Mesodermal cell (in vitro differentiated cells): ENCODE results near the gene CCDC71L.

Experiments
- H3K27ac ChIP-seq: 2 replicates; pipeline ENCODE4 v1.7.0; 2013; ENCODE audit warnings: mild to moderate bottlenecking, low read depth, low read length, moderate library complexity; ENCODE audit not compliant: severe bottlenecking
- H3K36me3 ChIP-seq: 2 replicates; pipeline ENCODE4 v1.7.1; 2013; ENCODE audit warnings: mild to moderate bottlenecking, low read length, moderate library complexity; ENCODE audit not compliant: control insufficient read depth, insufficient read depth
- H3K4me1 ChIP-seq: one replicate; pipeline ENCODE4 v1.7.1; 2013; ENCODE audit warnings: mild to moderate bottlenecking, low read length; ENCODE audit not compliant: insufficient read depth, control insufficient read depth, poor library complexity, severe bottlenecking
- H3K4me3 ChIP-seq: 2 replicates; pipeline ENCODE4 v1.7.0; 2013; ENCODE audit warnings: low read length, control low read depth, mild to moderate bottlenecking; ENCODE audit not compliant: insufficient read depth, poor library complexity, severe bottlenecking; ENCODE audit errors: extremely low read depth
- H3K9me3 ChIP-seq: 2 replicates; pipeline ENCODE4 v1.7.1; 2013; ENCODE audit warnings: mild to moderate bottlenecking, low read length, moderate library complexity; ENCODE audit not compliant: control insufficient read depth
- WGBS, 2 experiments: methylation state at CpG; one replicate each; pipeline ENCODE4 v1.1.5; 2013; ENCODE audit warnings: missing lambda C conversion rate in 2 of 2; ENCODE audit not compliant: insufficient coverage in 2 of 2; 5-methylcytosine and 5-hydroxymethylcytosine counted together

Gene CCDC71L

DNA sequence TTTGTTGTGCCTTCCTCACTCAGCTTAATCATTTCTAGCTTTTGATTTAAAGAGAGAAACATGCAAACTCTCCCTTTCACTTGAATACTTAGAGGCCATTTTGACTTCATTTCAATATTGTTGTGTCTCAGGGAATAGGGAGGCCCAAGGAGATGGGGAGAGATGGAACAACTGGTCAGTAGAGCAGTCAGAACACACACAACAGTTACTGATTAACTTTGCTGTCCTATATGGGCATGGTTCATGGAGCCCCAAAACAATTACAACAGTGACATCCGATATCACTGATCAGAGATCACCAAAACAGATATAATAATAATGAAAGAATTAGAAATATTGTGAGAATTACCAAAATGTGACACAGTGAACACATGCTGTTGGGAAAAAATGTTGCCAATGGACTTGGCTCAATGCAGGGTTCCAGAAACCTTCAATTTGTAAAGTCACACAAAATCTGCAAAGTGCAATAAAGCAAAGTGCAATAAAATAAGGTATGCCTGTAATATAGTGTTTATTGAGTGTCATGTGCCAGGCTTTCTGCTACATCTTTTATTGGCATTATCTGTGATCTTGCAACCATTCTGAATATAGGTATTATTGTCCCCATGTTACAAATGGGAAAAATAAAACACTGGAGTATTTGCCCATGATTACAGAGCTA is 38.2 kb downstream of the CCDC71L start:
- no CpG with 5 or more reads among the region's 1 CpG for WGBS, 2 experiments

DNA sequence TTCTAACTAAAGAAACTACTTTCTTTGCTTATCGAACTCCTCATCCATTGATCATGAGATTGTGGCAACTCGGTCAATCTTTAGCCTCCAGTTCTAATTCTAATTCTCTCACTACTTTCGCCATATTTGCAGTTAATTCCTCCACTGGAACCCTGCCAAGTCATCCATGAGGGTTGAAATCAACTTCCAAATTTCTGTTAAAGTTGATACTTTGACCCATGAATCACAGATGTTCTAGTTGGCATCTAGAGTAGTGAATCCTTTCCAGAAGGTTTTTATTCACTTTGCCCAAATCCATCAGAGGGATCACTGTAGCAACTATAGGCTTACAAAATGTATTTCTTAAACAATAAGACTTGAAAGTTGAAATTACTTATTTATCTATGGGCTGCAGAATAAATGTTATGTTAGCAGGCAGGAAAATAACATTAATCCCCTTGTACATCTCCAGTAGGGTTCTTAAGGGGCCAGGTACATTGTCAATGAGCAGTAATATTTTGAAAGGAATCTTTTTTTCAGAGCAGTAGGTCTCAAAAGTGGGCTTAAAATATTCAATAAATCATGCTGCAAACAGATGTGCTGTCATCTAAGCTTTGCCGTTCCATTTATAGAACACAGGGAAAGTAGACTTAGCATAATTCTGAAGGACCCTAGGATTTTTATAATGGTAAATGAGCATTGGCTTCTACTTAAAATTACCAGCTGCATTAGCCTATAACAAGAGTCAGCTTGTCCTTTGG is 39.4 kb downstream of the CCDC71L start:
- no peak overlapping the region for H3K27ac ChIP-seq
- no peaks in the 10 kb centered on the region for H3K36me3 ChIP-seq
- peaks cover 18% of the 10 kb centered on the region for H3K9me3 ChIP-seq
- no peak overlapping the region for H3K4me3 ChIP-seq
- no peaks in the 10 kb centered on the region for H3K4me1 ChIP-seq
- 88 to 90% methylated on average over 2 to 4 of the region's 4 CpGs for WGBS, 2 experiments

More for the DNA sequence above, 38.2 kb downstream of the CCDC71L start:
- Histone ChIP-seq H3K27ac (no peak overlapping the region), H3K4me1 (no peaks in the 10 kb centered on the region), H3K4me3 (no peak overlapping the region), H3K36me3 (no peaks in the 10 kb centered on the region), H3K9me3 (peaks cover 18% of the 10 kb centered on the region)

GRCh38 chr7:106620676-106621075 is 40.3 kb downstream of the CCDC71L start:
- Histone ChIP-seq H3K9me3 (peaks cover 18% of the 10 kb centered on the region), H3K4me3 (no peak overlapping the region), H3K27ac (no peak overlapping the region), H3K4me1 (no peaks in the 10 kb centered on the region), H3K36me3 (no peaks in the 10 kb centered on the region)
- no CpG with 5 or more reads among the region's 2 CpGs for WGBS, 2 experiments

- Histone ChIP-seq H3K4me3 (no peak overlapping the region), H3K27ac (no peak overlapping the region), H3K9me3 (peaks cover 18% of the 10 kb centered on the region), H3K4me1 (no peaks in the 10 kb centered on the region), H3K36me3 (no peaks in the 10 kb centered on the region)
Observed at GRCh38 chr7:106620034-106620433, 40.9 kb downstream of the CCDC71L start.

DNA sequence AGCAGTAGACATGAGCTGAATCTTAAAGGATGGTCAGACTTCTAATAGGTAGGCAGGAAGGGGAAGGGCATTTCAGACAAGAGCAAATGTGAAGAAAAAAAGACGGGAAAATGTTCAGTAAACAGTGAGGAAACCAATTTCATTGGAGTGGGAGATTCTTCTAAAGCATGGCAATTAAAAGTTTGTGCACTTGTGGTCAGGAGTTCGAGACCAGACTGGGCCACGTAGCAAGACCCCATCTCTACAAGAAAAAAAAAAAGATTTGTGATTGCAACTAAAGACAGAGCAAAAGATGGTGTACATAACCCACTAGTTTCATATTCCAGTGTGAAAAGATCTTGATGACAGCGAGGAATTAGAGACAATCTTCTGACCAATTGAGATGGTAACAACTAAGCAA is 41.7 kb downstream of the CCDC71L start:
- H3K36me3 ChIP-seq = no peaks in the 10 kb centered on the region
- no peaks in the 10 kb centered on the region for H3K4me1 ChIP-seq
- no peak overlapping the region for H3K4me3 ChIP-seq
- 75 to 93% methylated on average over 2 of the region's 4 CpGs for WGBS, 2 experiments
- no peak overlapping the region for H3K27ac ChIP-seq
- H3K9me3 ChIP-seq = peaks cover 18% of the 10 kb centered on the region

GRCh38 chr7:106618480-106618879 is 42.5 kb downstream of the CCDC71L start:
- no CpG with 5 or more reads among the region's 1 CpG for WGBS, 2 experiments
- Histone ChIP-seq H3K27ac (no peak overlapping the region), H3K9me3 (peaks cover 18% of the 10 kb centered on the region), H3K4me1 (no peaks in the 10 kb centered on the region), H3K36me3 (no peaks in the 10 kb centered on the region), H3K4me3 (no peak overlapping the region)

- WGBS, 2 experiments = 100% methylated on average over 2 of the region's 2 CpGs; no CpG with 5 or more reads in 1 of the 2 experiments
- Histone ChIP-seq H3K9me3 (peaks cover 18% of the 10 kb centered on the region), H3K36me3 (no peaks in the 10 kb centered on the region), H3K27ac (no peak overlapping the region), H3K4me3 (no peak overlapping the region), H3K4me1 (no peaks in the 10 kb centered on the region)
Observed at GRCh38 chr7:106617860-106618259, 43.1 kb downstream of the CCDC71L start.

DNA sequence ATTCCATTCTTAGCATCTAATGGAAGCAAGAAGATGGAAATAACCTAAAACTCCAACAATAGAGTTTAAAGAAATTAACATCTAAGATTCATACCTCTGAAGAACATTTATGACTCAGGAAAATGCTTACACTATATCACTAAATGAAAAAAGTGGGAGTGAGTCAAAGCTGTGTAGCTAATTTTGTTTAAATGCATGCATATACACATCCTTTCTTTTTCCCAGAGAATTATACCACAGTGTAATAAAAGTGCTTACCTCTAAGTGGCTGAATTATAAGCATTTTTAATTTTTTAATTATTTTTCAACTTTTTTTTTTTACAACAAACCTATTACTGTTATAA is 44.3 kb downstream of the CCDC71L start:
- Histone ChIP-seq H3K9me3 (peaks cover 20% of the 10 kb centered on the region), H3K4me3 (no peak overlapping the region), H3K36me3 (no peaks in the 10 kb centered on the region), H3K4me1 (no peaks in the 10 kb centered on the region), H3K27ac (no peak overlapping the region)

DNA sequence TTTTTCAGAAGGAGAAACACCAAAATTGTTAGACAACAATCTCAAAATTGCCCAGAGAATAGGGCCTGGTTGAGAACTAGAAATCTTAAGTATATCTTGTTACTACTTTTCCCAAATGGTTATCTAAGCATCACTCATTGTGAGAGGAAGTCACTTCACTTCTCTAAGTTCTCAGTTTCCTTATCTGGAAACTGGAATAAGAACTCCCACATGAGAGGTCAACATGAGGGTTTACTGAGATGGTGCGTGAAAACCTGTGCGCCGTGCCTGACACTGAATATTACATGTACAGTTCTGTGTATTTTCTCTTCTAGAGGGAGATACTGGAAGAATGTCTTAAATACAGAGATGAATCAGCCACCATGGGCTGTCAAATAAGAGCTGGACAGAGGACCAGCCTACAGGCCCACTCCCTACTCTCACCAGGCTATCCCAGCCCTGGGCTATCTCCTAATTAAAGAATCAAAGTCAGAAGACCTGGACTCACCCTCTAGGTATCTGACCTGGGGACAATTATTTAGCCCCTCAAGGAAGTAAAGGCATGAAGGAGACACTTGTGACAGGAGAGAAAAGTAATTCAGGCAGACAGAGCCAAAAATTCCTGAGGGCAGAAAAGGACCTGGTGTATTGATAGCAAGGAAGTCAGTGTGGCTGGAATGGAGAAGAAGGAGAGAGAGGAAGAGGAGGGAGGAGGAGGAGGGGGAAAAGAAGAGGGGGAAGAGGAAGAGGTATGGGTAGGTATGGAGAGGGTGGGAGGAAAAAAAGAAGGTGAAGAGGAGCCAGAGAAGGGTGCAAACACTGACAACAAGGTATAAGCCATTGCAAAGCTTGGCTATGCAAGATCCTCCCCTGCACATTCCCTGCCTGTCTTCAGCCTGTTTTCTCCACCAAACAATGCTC is 44.9 kb downstream of the CCDC71L start:
- 100% methylated on average over 3 of the region's 3 CpGs for WGBS, 2 experiments
- no peaks in the 10 kb centered on the region for H3K4me1 ChIP-seq

DNA sequence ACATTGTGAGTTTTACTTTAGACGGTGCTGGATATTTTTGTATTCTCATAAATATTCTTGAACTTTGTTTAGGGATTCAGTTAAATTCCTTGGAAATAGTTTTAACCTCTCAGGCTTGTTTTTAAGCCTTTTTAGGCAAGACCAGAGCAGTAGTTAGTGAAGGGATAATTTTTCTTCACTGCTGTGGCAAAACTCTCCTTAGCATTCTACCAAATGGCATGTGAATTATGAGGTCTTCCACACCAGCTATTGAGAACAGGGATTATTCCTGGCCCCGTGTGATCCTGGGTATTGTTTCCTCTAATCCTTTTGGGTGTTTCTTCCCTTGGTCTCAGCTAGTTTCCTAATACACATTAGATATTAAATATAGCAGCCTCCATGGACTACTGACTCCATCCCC is 46.2 kb downstream of the CCDC71L start:
- Histone ChIP-seq H3K4me3 (no peak overlapping the region), H3K36me3 (no peaks in the 10 kb centered on the region), H3K27ac (no peak overlapping the region), H3K4me1 (no peaks in the 10 kb centered on the region), H3K9me3 (peaks cover 11% of the 10 kb centered on the region)
- WGBS, 2 experiments = 88% methylated on average over 2 of the region's 2 CpGs; no CpG with 5 or more reads in 1 of the 2 experiments

More for the DNA sequence above, 44.9 kb downstream of the CCDC71L start:
- H3K36me3 ChIP-seq = no peaks in the 10 kb centered on the region
- H3K4me3 ChIP-seq = no peak overlapping the region
- no peak overlapping the region for H3K27ac ChIP-seq
- peaks cover 14% of the 10 kb centered on the region for H3K9me3 ChIP-seq
